ENCODE results near the gene CALCR.
"Not testable (repeated sequence)": the region's sequence is repeated elsewhere in the genome, so short reads cannot be mapped to it uniquely, and the experiment has no call there.

Gene CALCR

GRCh38 chr7:93574646-93575554, at the start of gene CALCR:
TSS of gene CALCR (minus strand) at chr7:93574724. CDS start at chr7:93486981, 87,743 bp downstream.
- no peak for DNase-seq (ENCODE audit: low read depth in 2 of 2)

- DNase-seq (ENCODE audit: low read depth in 2 of 2) = no peak
Measured at GRCh38 chr7:93623816-93624215, 49.3 kb upstream of the CALCR start.

GRCh38 chr7:93622036-93623033, 47.8 kb upstream of the CALCR start:
- peak in 1 of 2 experiments; percentile 4 for DNase-seq (ENCODE audit: low read depth in 2 of 2)

- no peak for DNase-seq (ENCODE audit: low read depth in 2 of 2)
Measured at GRCh38 chr7:93620864-93621263, 46.3 kb upstream of the CALCR start.

- DNase-seq (ENCODE audit: low read depth in 2 of 2) = no peak
Measured at GRCh38 chr7:93620057-93620456, 45.5 kb upstream of the CALCR start.

GRCh38 chr7:93601363-93601762, 26.8 kb upstream of the CALCR start:
- no peak for DNase-seq (ENCODE audit: low read depth in 2 of 2)

- no peak for DNase-seq (ENCODE audit: low read depth in 2 of 2)
Measured at GRCh38 chr7:93594250-93594649, 19.7 kb upstream of the CALCR start.

- no peak for DNase-seq (ENCODE audit: low read depth in 2 of 2)
Measured at GRCh38 chr7:93592588-93593266, 18.2 kb upstream of the CALCR start.

GRCh38 chr7:93591224-93592050, 16.9 kb upstream of the CALCR start:
- not testable (repeated sequence) for DNase-seq (ENCODE audit: low read depth in 2 of 2)

GRCh38 chr7:93586479-93586865, 11.9 kb upstream of the CALCR start:
- DNase-seq (ENCODE audit: low read depth in 2 of 2) = not testable (repeated sequence)

GRCh38 chr7:93585694-93586478, 11.4 kb upstream of the CALCR start:
- not testable (repeated sequence) for DNase-seq (ENCODE audit: low read depth in 2 of 2)

GRCh38 chr7:93579431-93579830, 4.9 kb upstream of the CALCR start:
- DNase-seq (ENCODE audit: low read depth in 2 of 2) = no peak

GRCh38 chr7:93578762-93579161, 4.2 kb upstream of the CALCR start:
- no peak for DNase-seq (ENCODE audit: low read depth in 2 of 2)

- no peak for DNase-seq (ENCODE audit: low read depth in 2 of 2)
Measured at GRCh38 chr7:93575555-93576399, 1.3 kb upstream of the CALCR start.

- no peak for DNase-seq (ENCODE audit: low read depth in 2 of 2)
Measured at GRCh38 chr7:93574269-93574645, 267 bp downstream of the CALCR start.

GRCh38 chr7:93569189-93569588, 5.3 kb downstream of the CALCR start:
- DNase-seq (ENCODE audit: low read depth in 2 of 2) = no peak

- no peak for DNase-seq (ENCODE audit: low read depth in 2 of 2)
Measured at GRCh38 chr7:93566876-93567275, 7.6 kb downstream of the CALCR start.

GRCh38 chr7:93563584-93563983, 10.9 kb downstream of the CALCR start:
- no peak for DNase-seq (ENCODE audit: low read depth in 2 of 2)

GRCh38 chr7:93562936-93563335, 11.6 kb downstream of the CALCR start:
- no peak for DNase-seq (ENCODE audit: low read depth in 2 of 2)
